Stimulated activated CD4-positive, alpha-beta T cell treated with anti-CD3 and anti-CD28 coated beads, Interleukin-1b, Interleukin-23, amount 100 ng/mL, for 24 hours (primary cell): ENCODE results near the gene DGKZ.
A peak's percentile ranks its signal among the peaks of the same experiment; 100 is the strongest.

Source experiments
- DNase-seq, 4 experiments: peaks; one replicate each; pipeline ENCODE4 v3.0.0-alpha.2; 2020; ENCODE audit warnings: low read depth in 4 of 4, low spot score in 1 of 4

DGKZ gene

GRCh38 chr11:46343520-46343919, 3.7 kb upstream of the DGKZ start:
- no peak for DNase-seq

- no peak for DNase-seq
Measured at GRCh38 chr11:46345131-46345597, 2.1 kb upstream of the DGKZ start.

- no peak for DNase-seq
Measured at GRCh38 chr11:46345881-46346484, 1.3 kb upstream of the DGKZ start.

GRCh38 chr11:46347637-46348311, 511 bp downstream of the DGKZ start:
- no peak for DNase-seq

- peak in 1 of 4 experiments; percentile 28 for DNase-seq
Measured at GRCh38 chr11:46348566-46349401, 1.5 kb downstream of the DGKZ start.

GRCh38 chr11:46350695-46351094, 3.4 kb downstream of the DGKZ start:
- no peak for DNase-seq

- DNase-seq, result no peak
Measured at GRCh38 chr11:46351148-46351547, 3.9 kb downstream of the DGKZ start.

- no peak for DNase-seq
Measured at GRCh38 chr11:46351606-46352005, 4.3 kb downstream of the DGKZ start.

GRCh38 chr11:46352063-46352841, 5.0 kb downstream of the DGKZ start:
- peak in 2 of 4 experiments; percentile 48 to 52 for DNase-seq

GRCh38 chr11:46353698-46354097, 6.4 kb downstream of the DGKZ start:
- peak in 1 of 4 experiments; percentile 41 for DNase-seq

GRCh38 chr11:46356924-46357482, 9.7 kb downstream of the DGKZ start:
- no peak for DNase-seq

GRCh38 chr11:46357483-46357936, 10.2 kb downstream of the DGKZ start:
- no peak for DNase-seq

GRCh38 chr11:46359953-46360352, 12.7 kb downstream of the DGKZ start:
- DNase-seq, result no peak

- DNase-seq, result no peak
Measured at GRCh38 chr11:46360878-46361277, 13.6 kb downstream of the DGKZ start.

- peak in 2 of 4 experiments; percentile 49 to 58 for DNase-seq
Measured at GRCh38 chr11:46361283-46362155, 14.3 kb downstream of the DGKZ start.

- DNase-seq, result no peak
Measured at GRCh38 chr11:46362156-46363030, 15.1 kb downstream of the DGKZ start.

GRCh38 chr11:46363031-46363407, 15.8 kb downstream of the DGKZ start:
- no peak for DNase-seq

- no peak for DNase-seq
Measured at GRCh38 chr11:46363455-46364005, 16.3 kb downstream of the DGKZ start.
